ENCODE data around the gene EMILIN3. TPM values are rescaled to one million over a fixed set of nuclear protein-coding genes. Genes with fewer than 3 reads are reported as not detected.
A peak's percentile ranks its signal among the peaks of the same experiment; 100 is the strongest.

The EMILIN3 gene
- total RNA-seq = 1 to 10 TPM in 1 of 4 donors, under 1 TPM in 2, not detected in 1; 0.12 to 1.1 (median 0.23) TPM
- polyA plus RNA-seq = 1 to 10 TPM in 1 of 3 donors, under 1 TPM in 2; 0.15 to 1.5 (median 0.70) TPM
- long read RNA-seq, donor 1 = 0 reads
- long read RNA-seq, donor 2 = 0 reads

- no peak for DNase-seq
- TF ChIP-seq CTCF (IDR thresholded peaks at IDR 0.05) = no peak
- H3K27ac ChIP-seq = no peak within 1 kb of the TSS
These were observed at the start of gene EMILIN3 for GRCh38 chr20:41366546-41367392. EMILIN3 (minus strand) TSS chr20:41366818; CDS start chr20:41366634, 184 bp downstream.

GRCh38 chr20:41415191-41415590 lies 48.6 kb upstream of the EMILIN3 start:
- 93 to 97% (median 93%) methylated on average over 8 of the region's 8 CpGs for WGBS, 3 donors
- Histone ChIP-seq H3K4me3 (no peak overlapping the region), H3K27ac (no peak overlapping the region), H3K27me3 (ENCODE audit: insufficient read depth in 3 of 3, low read length in 2 of 3) (no peaks in the 10 kb centered on the region), H3K4me1 (peaks cover 18% of the 10 kb centered on the region), H3K36me3 (ENCODE audit: insufficient read depth in 1 of 2, low read depth in 1 of 2) (peaks cover 8 to 73% of the 10 kb centered on the region in 2 donors), H3K9me3 (no peaks in the 10 kb centered on the region)
- intact Hi-C loops (cut with DNase I) = no loop called here
- ATAC-seq = no peak
- no peak for DNase-seq
- TF ChIP-seq CTCF (IDR thresholded peaks at IDR 0.05) = no peak

More at GRCh38 chr20:41366546-41367392, at the start of gene EMILIN3:
- no peaks in the 10 kb centered on the region for H3K36me3 ChIP-seq (ENCODE audit: insufficient read depth in 1 of 2, low read depth in 1 of 2)
- H3K9me3 ChIP-seq = no peaks in the 10 kb centered on the region
- H3K27me3 ChIP-seq (ENCODE audit: insufficient read depth in 3 of 3, low read length in 2 of 3) = peaks cover 0 to 29% (median 14%) of the 10 kb centered on the region in 3 donors
- WGBS, 3 donors = 9 to 21% (median 20%) methylated on average over 36 to 93 of the region's 93 CpGs
- no peak for ATAC-seq
- peaks cover 5% of the 10 kb centered on the region for H3K4me1 ChIP-seq
- intact Hi-C loops (cut with DNase I) = no loop called here
- H3K4me3 ChIP-seq = peak within 1 kb of the TSS; percentile 53

GRCh38 chr20:41413169-41413568 lies 46.6 kb upstream of the EMILIN3 start:
- H3K4me1 ChIP-seq = peaks cover 37% of the 10 kb centered on the region
- peak overlapping the region; percentile 81 for H3K27ac ChIP-seq
- ATAC-seq = peak in 3 of 4 donors; percentile 21 to 51 (median 37)
- WGBS, 3 donors = 54 to 82% (median 66%) methylated on average over 5 of the region's 5 CpGs
- intact Hi-C loops (cut with DNase I) = loop anchor here in 1 of 2 donors (5.0 kb wide), 2 partner anchors 59 to 181 kb away; no protein-coding TSS in a partner anchor
- no peak overlapping the region for H3K4me3 ChIP-seq
- no peak for DNase-seq
- TF ChIP-seq CTCF (IDR thresholded peaks at IDR 0.05) = no peak
- peaks cover 7 to 55% of the 10 kb centered on the region in 2 donors for H3K36me3 ChIP-seq (ENCODE audit: insufficient read depth in 1 of 2, low read depth in 1 of 2)
- no peaks in the 10 kb centered on the region for H3K27me3 ChIP-seq (ENCODE audit: insufficient read depth in 3 of 3, low read length in 2 of 3)
- H3K9me3 ChIP-seq = no peaks in the 10 kb centered on the region

- intact Hi-C loops (cut with DNase I) = loop anchor here in 1 of 2 donors (5.0 kb wide), 2 partner anchors 60 to 180 kb away; no protein-coding TSS in a partner anchor
- Histone ChIP-seq H3K4me3 (no peak overlapping the region), H3K4me1 (peaks cover 44% of the 10 kb centered on the region), H3K36me3 (ENCODE audit: insufficient read depth in 1 of 2, low read depth in 1 of 2) (peaks cover 7 to 50% of the 10 kb centered on the region in 2 donors), H3K27me3 (ENCODE audit: insufficient read depth in 3 of 3, low read length in 2 of 3) (no peaks in the 10 kb centered on the region), H3K9me3 (no peaks in the 10 kb centered on the region), H3K27ac (peak overlapping the region; percentile 81)
- DNase-seq (no peak), ATAC-seq (no peak)
- TF ChIP-seq CTCF (IDR thresholded peaks at IDR 0.05) = no peak
- WGBS, 3 donors = 88 to 92% (median 91%) methylated on average over 12 of the region's 12 CpGs
These were observed 45.9 kb upstream of the EMILIN3 start for GRCh38 chr20:41412324-41413120.

Measured in psoas muscle (tissue), 8 donors.